ENCODE data around the gene CNNM3.

Gene CNNM3

DNA sequence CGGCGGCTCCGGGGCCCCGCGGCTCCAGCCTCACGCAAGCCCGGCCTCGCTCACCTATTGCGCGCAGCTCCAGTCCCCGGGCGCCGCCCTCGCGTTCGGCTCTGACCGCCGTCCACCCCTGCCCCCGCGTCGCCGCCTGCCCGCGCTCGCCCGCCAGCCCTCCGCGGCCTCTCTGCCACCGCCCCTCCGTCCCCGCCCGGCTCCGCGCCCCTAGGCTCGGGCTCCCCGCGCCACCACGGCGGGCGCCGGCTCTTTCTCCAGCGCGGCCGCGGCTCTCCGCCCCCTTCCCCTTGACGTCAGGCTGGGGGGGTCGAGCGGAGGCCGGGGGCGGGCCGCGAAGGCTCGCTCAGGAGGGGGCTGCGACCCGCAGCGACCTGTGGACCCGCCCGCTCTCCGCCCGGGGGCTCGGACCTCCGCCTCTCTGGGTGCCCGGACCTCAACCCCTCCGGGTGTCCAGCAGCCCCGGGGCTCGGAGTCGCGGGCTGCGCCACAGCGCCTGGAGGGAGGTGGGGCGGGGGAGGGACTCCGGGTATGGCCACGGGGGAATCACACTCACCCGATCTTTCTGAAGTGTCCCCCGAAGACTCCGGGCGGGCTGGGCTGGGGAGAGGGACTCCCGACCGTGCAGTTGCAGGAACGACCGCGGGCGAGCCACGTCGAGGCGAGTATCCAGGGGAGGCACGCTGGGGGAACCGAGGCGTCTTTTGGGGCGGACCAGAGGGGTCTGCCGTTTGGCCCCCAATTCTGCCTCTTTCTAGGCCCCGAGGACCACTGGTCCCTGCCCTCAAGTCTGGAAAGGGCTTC, 54.0 kb downstream of the CNNM3 start, which contains the start of gene SEMA4C:
TSS of gene SEMA4C (minus strand) at position 259 of the 804 bp plus-strand sequence. CDS start 2,194 bp downstream, outside the sequence.
- DNase-seq (peak; percentile 59 to 67 (median 62)), ATAC-seq (replicated peaks) (peak; percentile 54)
- peaks cover 19 to 30% of the 10 kb centered on the region in 2 donors for H3K4me1 Mint-ChIP-seq (ENCODE audit: low read depth in 2 of 2)
- H3K27ac Mint-ChIP-seq = peak within 1 kb of the TSS; percentile 38 to 90
- H3K9me3 Mint-ChIP-seq = no peaks in the 10 kb centered on the region
- H3K4me3 Mint-ChIP-seq = peak within 1 kb of the TSS; percentile 85 to 88
- H3K36me3 Mint-ChIP-seq (ENCODE audit: insufficient read depth) = peaks cover 27% of the 10 kb centered on the region
- no peaks in the 10 kb centered on the region for H3K27me3 Mint-ChIP-seq

DNA sequence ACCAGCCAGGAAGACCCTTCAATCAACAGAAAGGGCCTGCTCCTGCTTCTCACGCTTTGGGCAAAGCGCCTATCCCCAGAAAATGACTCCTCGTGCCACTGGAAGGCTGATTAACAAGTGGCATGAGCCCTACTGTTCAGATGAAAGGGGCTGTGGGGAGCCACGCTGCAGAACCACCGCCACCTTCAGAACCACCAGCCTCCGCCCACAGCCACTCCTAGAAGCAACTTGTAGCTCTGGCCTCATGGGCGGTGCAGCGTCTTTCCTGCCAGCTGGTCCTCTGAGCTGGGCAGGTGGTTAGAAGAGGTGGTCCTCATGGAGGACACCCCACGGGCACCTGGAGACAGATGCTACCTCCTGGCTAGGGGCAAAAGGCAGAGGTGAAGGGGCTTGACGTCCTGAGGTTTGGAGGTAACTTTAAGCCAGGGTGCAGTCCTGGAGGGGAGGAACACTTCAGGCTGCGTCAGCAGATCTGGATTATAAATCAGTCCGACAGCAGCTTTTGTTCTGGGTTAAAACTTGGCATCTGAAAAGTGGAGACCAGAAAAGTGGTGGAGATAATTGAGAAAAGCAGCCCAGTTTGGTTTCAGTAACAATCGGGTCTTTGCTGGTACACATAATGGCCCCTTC, 54.7 kb downstream of the CNNM3 start:
- H3K4me1 Mint-ChIP-seq (ENCODE audit: low read depth in 2 of 2) = peaks cover 19 to 31% of the 10 kb centered on the region in 2 donors
- H3K4me3 Mint-ChIP-seq = peak overlapping the region; percentile 83 to 88
- H3K27ac Mint-ChIP-seq = peak overlapping the region; percentile 38 to 90
- no peaks in the 10 kb centered on the region for H3K9me3 Mint-ChIP-seq
- no peaks in the 10 kb centered on the region for H3K27me3 Mint-ChIP-seq
- DNase-seq = peak; percentile 69 to 70 (median 70)
- peak; percentile 76 for ATAC-seq (replicated peaks)
- H3K36me3 Mint-ChIP-seq (ENCODE audit: insufficient read depth) = peaks cover 24% of the 10 kb centered on the region

DNA sequence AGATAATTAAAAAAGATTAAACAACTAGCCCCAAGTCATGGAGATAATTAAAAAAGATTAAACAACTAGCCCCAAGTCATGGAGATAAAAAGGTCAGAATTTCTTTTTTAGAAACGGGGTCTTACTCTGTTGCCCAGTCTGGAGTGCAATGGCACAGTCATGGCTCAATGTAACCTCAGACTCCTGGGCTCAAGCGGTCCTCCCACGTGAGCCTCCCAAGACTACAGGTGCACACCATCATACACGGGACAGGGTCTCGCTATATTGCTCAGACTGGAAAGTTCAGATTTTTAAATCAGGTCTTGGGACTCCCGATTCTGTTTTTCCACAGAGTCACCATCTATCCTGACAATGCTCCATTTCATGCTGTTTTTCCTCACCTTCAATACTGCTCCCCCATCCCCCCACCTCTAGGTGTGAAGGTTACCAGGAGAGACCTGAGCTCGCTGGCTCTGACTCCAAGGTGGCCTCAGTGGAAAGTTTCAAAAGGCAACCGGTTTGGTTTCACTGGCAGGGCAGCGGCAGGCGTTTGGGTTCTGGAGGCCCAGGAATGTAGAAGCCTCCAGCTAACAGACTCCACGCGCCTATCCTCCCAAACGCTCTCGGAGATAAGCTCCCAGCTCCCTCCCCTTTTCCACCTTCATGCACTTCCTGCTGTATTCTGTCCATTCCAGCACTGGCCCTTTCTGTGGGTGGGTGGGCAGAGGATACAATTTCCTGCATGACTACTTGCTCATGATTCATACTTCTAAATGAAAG, 56.7 kb downstream of the CNNM3 start:
- Mint-ChIP-seq H3K4me3 (no peak overlapping the region), H3K36me3 (ENCODE audit: insufficient read depth) (peaks cover 15% of the 10 kb centered on the region), H3K27ac (peak overlapping the region; percentile 10 to 56), H3K4me1 (ENCODE audit: low read depth in 2 of 2) (peaks cover 21 to 26% of the 10 kb centered on the region in 2 donors), H3K9me3 (no peaks in the 10 kb centered on the region), H3K27me3 (no peaks in the 10 kb centered on the region)
- no peak for DNase-seq
- no peak for ATAC-seq (replicated peaks)

DNA sequence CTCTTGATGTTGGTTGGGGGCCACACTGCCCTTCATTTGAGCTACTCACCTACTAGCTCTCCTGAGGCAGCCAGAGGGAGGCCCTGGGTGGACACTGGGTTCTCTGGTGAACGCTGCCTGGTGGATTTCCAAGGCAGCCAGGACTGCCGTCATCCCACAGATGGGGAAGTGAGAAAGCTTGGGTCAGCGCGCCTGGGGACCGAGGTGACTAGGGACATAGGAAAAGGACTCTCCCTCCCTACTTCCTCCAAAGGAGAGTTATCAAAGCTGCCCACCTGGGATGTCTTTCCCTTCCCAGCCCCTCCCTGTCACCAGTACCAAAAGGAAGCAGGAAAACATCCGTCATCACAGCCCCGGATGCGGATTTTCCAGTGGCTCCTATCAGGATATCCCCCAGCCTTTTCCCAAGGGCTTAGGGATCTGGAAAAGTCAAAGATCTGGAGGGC, 57.6 kb downstream of the CNNM3 start:
- H3K36me3 Mint-ChIP-seq (ENCODE audit: insufficient read depth) = peaks cover 10% of the 10 kb centered on the region
- no peaks in the 10 kb centered on the region for H3K9me3 Mint-ChIP-seq
- no peak overlapping the region for H3K4me3 Mint-ChIP-seq
- peak overlapping the region; percentile 13 to 56 for H3K27ac Mint-ChIP-seq
- ATAC-seq (replicated peaks) = no peak
- H3K4me1 Mint-ChIP-seq (ENCODE audit: low read depth in 2 of 2) = peaks cover 18 to 21% of the 10 kb centered on the region in 2 donors
- H3K27me3 Mint-ChIP-seq = no peaks in the 10 kb centered on the region
- DNase-seq = no peak

DNA sequence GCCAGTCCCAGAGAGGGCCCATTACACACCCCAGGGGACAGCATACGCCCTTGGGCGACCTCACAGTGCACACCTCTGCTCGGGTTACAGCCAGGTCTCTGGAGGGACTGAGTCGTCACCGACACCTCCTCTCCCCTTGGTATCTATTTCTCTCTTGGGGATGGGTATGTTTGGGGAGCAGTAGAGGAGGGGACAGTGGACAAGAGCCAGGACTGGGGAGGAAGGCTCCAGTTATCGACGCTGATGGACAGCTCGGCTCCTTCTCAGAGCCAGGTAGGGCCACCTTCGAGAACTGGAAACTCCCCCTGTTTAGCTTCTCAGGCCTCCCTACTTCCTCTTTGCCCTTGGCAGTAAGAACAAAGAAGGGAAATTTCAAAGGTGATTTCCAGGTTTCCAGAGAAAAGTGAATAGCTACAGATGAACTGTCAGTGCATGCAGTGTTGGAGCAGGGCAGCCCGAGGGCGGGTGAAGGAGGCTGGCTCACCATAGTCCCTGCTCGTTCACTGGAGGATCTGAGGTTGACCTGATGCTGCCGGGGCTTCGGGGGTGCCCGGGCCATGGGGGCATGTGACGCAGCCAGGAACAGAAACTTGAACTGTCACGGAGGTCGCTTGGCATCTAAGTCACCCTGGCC, 58.2 kb downstream of the CNNM3 start:
- peaks cover 10% of the 10 kb centered on the region for H3K36me3 Mint-ChIP-seq (ENCODE audit: insufficient read depth)
- no peak for ATAC-seq (replicated peaks)
- H3K27ac Mint-ChIP-seq = peak overlapping the region; percentile 13 to 56
- H3K4me1 Mint-ChIP-seq (ENCODE audit: low read depth in 2 of 2) = peaks cover 18 to 21% of the 10 kb centered on the region in 2 donors
- H3K9me3 Mint-ChIP-seq = no peaks in the 10 kb centered on the region
- H3K27me3 Mint-ChIP-seq = no peaks in the 10 kb centered on the region
- no peak overlapping the region for H3K4me3 Mint-ChIP-seq
- no peak for DNase-seq

DNA sequence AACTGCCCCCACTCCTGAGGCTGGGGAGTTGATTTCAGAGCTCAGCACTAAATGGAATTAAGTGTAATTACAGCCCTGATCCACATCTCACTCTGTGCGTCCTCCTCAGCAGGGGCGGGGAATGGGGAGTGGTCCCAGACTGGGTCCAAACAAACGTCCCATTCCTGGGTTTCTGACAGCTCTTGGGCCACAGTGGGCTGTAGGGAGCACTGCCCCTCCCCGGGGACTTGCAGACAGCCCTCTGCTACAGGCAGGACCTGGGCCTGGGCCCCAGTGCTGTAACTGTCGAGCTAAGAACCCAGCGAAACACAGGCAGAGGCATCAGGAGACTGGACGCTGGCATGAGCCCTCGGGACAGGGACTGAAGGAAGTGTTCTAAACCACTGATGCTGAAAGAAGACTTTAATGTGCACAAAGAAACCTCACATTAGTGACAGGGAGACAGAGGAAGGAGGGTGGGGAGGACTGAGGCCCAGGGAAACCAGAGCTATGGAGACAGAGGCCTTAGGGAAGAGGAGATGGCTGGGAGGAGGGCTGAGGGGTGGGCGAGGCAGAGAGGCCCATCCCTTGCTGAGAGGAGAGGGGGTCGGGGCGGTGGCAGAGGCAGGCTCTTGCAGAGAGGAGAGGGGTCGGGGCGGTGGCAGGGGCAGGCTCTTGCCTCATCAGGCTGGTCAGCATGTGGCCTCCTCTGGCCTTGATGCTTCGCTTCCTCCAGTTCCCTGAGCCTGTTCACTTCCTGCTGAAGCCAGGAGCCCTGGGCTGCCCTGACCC, 59.6 kb downstream of the CNNM3 start:
- no peak for ATAC-seq (replicated peaks)
- no peaks in the 10 kb centered on the region for H3K27me3 Mint-ChIP-seq
- peak overlapping the region; percentile 12 to 76 for H3K27ac Mint-ChIP-seq
- no peak for DNase-seq
- peaks cover 14 to 22% of the 10 kb centered on the region in 2 donors for H3K4me1 Mint-ChIP-seq (ENCODE audit: low read depth in 2 of 2)
- no peaks in the 10 kb centered on the region for H3K9me3 Mint-ChIP-seq
- H3K4me3 Mint-ChIP-seq = no peak overlapping the region
- peaks cover 4% of the 10 kb centered on the region for H3K36me3 Mint-ChIP-seq (ENCODE audit: insufficient read depth)

DNA sequence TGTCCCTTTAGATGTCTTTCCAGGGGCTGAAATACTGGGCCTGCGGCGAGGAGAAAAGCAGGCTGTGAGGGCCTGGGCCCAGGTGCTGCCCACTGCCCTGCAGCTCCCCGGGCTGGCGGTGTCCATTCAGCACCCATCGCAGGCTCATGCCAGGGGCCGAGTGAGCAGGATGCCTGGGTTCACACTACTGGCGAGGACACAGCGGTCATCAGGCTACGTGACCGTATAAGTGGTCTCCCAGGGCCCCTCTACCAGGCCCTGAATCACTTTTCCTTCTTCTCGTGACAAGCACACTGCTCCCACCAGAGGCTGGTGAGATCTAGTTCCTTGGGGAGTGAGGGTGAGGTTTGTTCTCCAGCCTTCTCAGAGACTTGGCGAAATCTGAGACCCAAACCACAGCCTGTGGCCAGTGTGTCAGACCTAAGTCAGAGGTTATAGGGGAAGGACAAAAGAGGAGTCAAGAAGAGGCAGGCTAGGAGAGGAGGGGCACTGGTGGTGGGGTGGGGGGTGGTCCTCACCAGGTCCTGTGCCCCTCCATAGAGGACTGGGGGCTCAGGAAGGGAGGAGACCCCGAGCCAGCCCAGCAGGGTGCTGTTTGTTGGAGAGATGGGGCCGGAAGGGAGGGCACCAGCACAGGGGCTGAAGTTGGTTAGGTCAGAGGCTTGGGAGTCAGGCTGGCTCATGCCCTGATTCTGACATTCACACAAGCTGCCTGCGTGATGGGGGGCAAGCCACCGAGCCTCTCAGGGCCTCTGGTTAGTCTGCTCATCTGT, 60.4 kb downstream of the CNNM3 start:
- H3K9me3 Mint-ChIP-seq = no peaks in the 10 kb centered on the region
- no peaks in the 10 kb centered on the region for H3K27me3 Mint-ChIP-seq
- peak overlapping the region; percentile 12 to 76 for H3K27ac Mint-ChIP-seq
- H3K4me3 Mint-ChIP-seq = no peak overlapping the region
- H3K4me1 Mint-ChIP-seq (ENCODE audit: low read depth in 2 of 2) = peaks cover 6 to 17% of the 10 kb centered on the region in 2 donors
- peaks cover 3% of the 10 kb centered on the region for H3K36me3 Mint-ChIP-seq (ENCODE audit: insufficient read depth)
- DNase-seq = no peak
- ATAC-seq (replicated peaks) = no peak

DNA sequence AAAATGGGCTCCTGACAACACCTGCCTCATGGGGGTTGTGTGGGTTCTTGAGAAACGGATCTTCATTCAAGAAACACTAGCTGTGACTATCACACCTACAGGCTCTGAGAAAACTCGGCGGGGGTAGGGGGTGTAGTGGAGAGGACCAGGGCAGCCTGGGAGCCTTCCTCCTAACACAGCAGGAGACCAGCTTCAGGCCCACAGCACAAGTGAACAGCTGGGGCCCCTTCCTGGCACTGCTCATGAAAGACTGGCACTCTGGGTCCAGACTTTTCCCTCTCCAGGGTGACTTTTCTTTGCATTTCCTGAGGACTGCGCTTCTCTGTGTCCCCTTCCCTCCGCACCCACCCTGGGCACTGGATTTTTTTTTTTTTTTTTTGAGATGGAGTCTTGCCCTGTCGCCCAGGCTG, 61.0 kb downstream of the CNNM3 start:
- H3K9me3 Mint-ChIP-seq = no peaks in the 10 kb centered on the region
- no peak overlapping the region for H3K4me3 Mint-ChIP-seq
- no peaks in the 10 kb centered on the region for H3K27me3 Mint-ChIP-seq
- ATAC-seq (replicated peaks) (peak; percentile 26), DNase-seq (no peak)
- H3K27ac Mint-ChIP-seq = no peak overlapping the region
- H3K4me1 Mint-ChIP-seq (ENCODE audit: low read depth in 2 of 2) = peaks cover 6 to 17% of the 10 kb centered on the region in 2 donors
- peaks cover 3% of the 10 kb centered on the region for H3K36me3 Mint-ChIP-seq (ENCODE audit: insufficient read depth)

DNA sequence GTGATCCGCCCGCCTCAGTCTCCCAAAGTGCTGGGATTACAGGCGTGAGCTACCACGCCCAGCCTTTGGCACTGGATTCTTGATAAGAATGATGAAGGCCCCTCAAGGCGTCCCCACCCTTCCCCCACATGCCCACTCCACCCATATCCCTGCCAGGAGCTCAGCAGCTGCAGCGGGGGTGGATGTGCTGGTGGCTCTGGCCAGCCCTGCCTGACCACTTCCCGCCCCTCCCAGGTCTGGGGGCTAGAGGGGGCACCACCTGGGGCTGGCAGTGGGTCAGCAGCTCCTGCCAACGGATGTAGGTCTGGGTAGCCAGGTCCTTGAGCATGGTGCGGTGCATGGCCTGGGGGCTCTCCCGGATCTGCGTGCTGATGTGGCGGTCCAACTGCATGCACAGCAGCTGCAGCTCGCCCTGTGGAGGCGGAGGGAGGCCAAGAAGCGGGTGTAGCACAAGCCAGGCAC, 61.6 kb downstream of the CNNM3 start:
- Mint-ChIP-seq H3K4me3 (no peak overlapping the region), H3K36me3 (ENCODE audit: insufficient read depth) (peaks cover 3% of the 10 kb centered on the region), H3K4me1 (ENCODE audit: low read depth in 2 of 2) (peaks cover 6 to 17% of the 10 kb centered on the region in 2 donors), H3K27ac (no peak overlapping the region), H3K27me3 (no peaks in the 10 kb centered on the region), H3K9me3 (no peaks in the 10 kb centered on the region)
- ATAC-seq (replicated peaks) = no peak
- no peak for DNase-seq

DNA sequence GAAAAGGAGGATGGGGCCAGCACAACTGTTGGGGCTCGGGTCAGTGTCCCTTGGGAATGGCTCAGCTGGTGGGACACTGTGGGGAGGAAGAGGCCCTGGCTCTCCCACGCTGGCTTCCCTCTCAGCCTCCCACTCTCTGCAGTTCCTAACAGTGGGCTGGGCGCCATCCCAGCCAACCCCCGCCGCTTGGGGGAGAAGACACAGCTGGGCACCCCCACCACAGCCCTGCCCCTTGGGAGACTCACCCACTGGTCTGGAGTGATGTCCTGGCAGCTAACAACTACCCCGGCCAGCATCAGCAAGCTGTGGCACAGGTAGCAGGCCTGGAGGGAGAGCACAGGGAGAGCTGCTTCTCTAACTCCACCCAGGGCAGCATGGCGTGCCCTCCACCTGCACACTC, 62.1 kb downstream of the CNNM3 start:
- no peak for ATAC-seq (replicated peaks)
- H3K27ac Mint-ChIP-seq = no peak overlapping the region

DNA sequence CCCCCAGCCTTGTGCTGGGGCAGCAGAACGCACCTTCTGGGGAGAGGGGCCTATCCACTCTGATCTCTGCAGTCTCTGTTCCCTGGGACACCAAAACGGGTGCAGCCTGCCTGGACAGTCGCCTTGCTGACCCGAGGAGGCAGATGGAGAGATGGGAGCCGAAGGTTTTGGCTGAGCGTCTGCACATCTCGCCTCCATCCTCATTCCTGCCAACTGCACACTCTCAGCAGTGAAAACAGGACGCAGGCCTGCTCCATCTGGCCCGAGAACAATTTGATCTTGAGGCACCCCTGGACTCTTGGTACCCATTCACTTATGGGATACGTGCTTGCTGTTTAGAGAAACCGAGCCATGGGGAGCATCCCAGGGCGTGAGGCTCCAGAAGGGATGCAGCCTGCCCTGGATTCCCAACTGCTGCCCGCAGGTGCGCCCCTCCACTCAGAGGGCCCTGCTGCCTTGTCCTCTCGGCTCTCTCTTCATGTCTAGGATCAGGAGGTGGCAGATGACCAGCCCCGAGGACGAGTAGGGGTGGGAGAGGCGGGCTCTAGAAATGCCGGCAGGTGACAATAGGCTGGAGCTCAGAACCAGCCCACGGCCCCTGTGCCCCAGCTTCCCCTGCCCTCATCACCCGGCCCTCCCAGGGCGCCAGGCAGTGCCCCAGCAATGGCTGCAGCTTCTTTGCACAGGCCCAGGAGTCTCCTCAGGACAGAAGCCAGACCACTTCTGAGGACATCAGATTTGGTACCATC, 62.9 kb downstream of the CNNM3 start:
- H3K4me1 Mint-ChIP-seq (ENCODE audit: low read depth in 2 of 2) = peaks cover 6 to 17% of the 10 kb centered on the region in 2 donors
- H3K4me3 Mint-ChIP-seq = no peak overlapping the region
- H3K36me3 Mint-ChIP-seq (ENCODE audit: insufficient read depth) = peaks cover 3% of the 10 kb centered on the region
- no peak for ATAC-seq (replicated peaks)
- no peaks in the 10 kb centered on the region for H3K9me3 Mint-ChIP-seq
- DNase-seq = no peak
- no peak overlapping the region for H3K27ac Mint-ChIP-seq
- H3K27me3 Mint-ChIP-seq = no peaks in the 10 kb centered on the region

More for the DNA sequence above, 62.1 kb downstream of the CNNM3 start:
- Mint-ChIP-seq H3K9me3 (no peaks in the 10 kb centered on the region), H3K27me3 (no peaks in the 10 kb centered on the region), H3K36me3 (ENCODE audit: insufficient read depth) (peaks cover 3% of the 10 kb centered on the region), H3K4me3 (no peak overlapping the region), H3K4me1 (ENCODE audit: low read depth in 2 of 2) (peaks cover 6 to 17% of the 10 kb centered on the region in 2 donors)
- no peak for DNase-seq

Measured in effector memory CD8-positive, alpha-beta T cell (primary cell).